OCI-LY1 (cell line): ENCODE data around the gene NEURL3.

ENCODE experiments used
- H2AFZ ChIP-seq: fragments of 200-600 bp; sonication (generic), shearing (Covaris generic); 2 replicates; pipeline ENCODE4 v1.6.0; 2014; ENCODE audit warnings: antibody characterized with exemption, mild to moderate bottlenecking, low read length
- H3F3A ChIP-seq: fragments of 200-600 bp; sonication (generic), shearing (Covaris generic); 2 replicates; pipeline ENCODE4 v1.6.0; 2014; ENCODE audit warnings: mild to moderate bottlenecking, antibody characterized with exemption, low read length, moderate library complexity; ENCODE audit not compliant: insufficient read depth
- H3K27ac ChIP-seq: fragments of 200-600 bp; sonication (generic); 2 replicates; pipeline ENCODE4 v1.5.1; 2014; ENCODE audit warnings: low read length, mixed run types, mild to moderate bottlenecking, low read depth; ENCODE audit not compliant: poor library complexity, severe bottlenecking
- H3K27me3 ChIP-seq: fragments of 200-600 bp; sonication (generic); 2 replicates; pipeline ENCODE4 v1.6.0; 2014; ENCODE audit warnings: antibody characterized with exemption, mild to moderate bottlenecking, low read length, moderate library complexity; ENCODE audit not compliant: insufficient read depth
- H3K36me3 ChIP-seq: fragments of 200-600 bp; sonication (generic); 2 replicates; pipeline ENCODE4 v1.6.1; 2014; ENCODE audit warnings: mild to moderate bottlenecking, antibody characterized with exemption, low read length, moderate library complexity, mixed read lengths; ENCODE audit not compliant: insufficient read depth
- H3K4me1 ChIP-seq: fragments of 200-600 bp; sonication (generic); 2 replicates; pipeline ENCODE4 v1.5.1; 2014; ENCODE audit warnings: mild to moderate bottlenecking, low read length, moderate library complexity; ENCODE audit not compliant: insufficient read depth, severe bottlenecking
- H3K4me2 ChIP-seq: fragments of 200-600 bp; sonication (generic), shearing (Covaris generic); 2 replicates; pipeline ENCODE4 v1.6.1; 2014; ENCODE audit warnings: low read length
- H3K4me3 ChIP-seq: fragments of 200-600 bp; sonication (generic); 2 replicates; pipeline ENCODE4 v1.5.1; 2014; ENCODE audit warnings: low read length, low read depth, mild to moderate bottlenecking, mixed read lengths; ENCODE audit not compliant: poor library complexity, severe bottlenecking
- H3K79me2 ChIP-seq: fragments of 200-600 bp; shearing (Covaris generic); 2 replicates; pipeline ENCODE4 v1.6.1; 2016; ENCODE audit warnings: mixed run types, low read length, mixed read lengths; ENCODE audit not compliant: insufficient read depth
- H3K9ac ChIP-seq: fragments of 200-600 bp; sonication (generic), shearing (Covaris generic); 2 replicates; pipeline ENCODE4 v1.6.1; 2014; ENCODE audit warnings: mild to moderate bottlenecking, low read length, mixed read lengths
- H3K9me2 ChIP-seq: fragments of 200-600 bp; sonication (generic), shearing (Covaris generic); 2 replicates; pipeline ENCODE4 v1.6.1; 2014; ENCODE audit warnings: low read depth, mild to moderate bottlenecking, low read length, mixed read lengths
- H3K9me3 ChIP-seq: fragments of 200-600 bp; shearing (Covaris generic); 2 replicates; pipeline ENCODE4 v1.6.1; 2014; ENCODE audit warnings: low read length, mixed read lengths
- H4K20me1 ChIP-seq: fragments of 200-600 bp; sonication (generic), shearing (Covaris generic); 2 replicates; pipeline ENCODE4 v1.6.0; 2016; ENCODE audit warnings: mild to moderate bottlenecking, low read length; ENCODE audit not compliant: insufficient read depth
- CTCF ChIP-seq: fragments of 200-600 bp; sonication (generic), shearing (Covaris generic); IDR thresholded peaks from 2 replicates; pipeline ENCODE4 v1.5.1; 2017; ENCODE audit warnings: mild to moderate bottlenecking, antibody characterized with exemption, low read length, moderate library complexity, mixed read lengths
- EZH2 ChIP-seq: fragments of 200-600 bp; sonication (generic), shearing (Covaris generic); IDR thresholded peaks from 2 replicates; pipeline ENCODE4 v1.8.0; 2017; ENCODE audit warnings: borderline replicate concordance, mixed run types, mild to moderate bottlenecking, antibody characterized with exemption, low read length, moderate library complexity, mixed read lengths

The NEURL3 gene

GRCh38 chr2:96530144-96530430, 24.9 kb upstream of the NEURL3 start:
- H3K79me2 ChIP-seq = no peaks in the 10 kb centered on the region
- peaks cover 24% of the 10 kb centered on the region for H3K27me3 ChIP-seq
- no peaks in the 10 kb centered on the region for H3K9me3 ChIP-seq
- H3F3A ChIP-seq = no peaks in the 10 kb centered on the region
- H3K9ac ChIP-seq = no peak overlapping the region
- H3K4me1 ChIP-seq = peaks cover 4% of the 10 kb centered on the region
- no peak for TF ChIP-seq CTCF
- TF ChIP-seq EZH2 = no peak
- H4K20me1 ChIP-seq = no peaks in the 10 kb centered on the region
- no peaks in the 10 kb centered on the region for H3K9me2 ChIP-seq
- no peak overlapping the region for H3K27ac ChIP-seq
- no peak overlapping the region for H2AFZ ChIP-seq
- H3K4me3 ChIP-seq = no peak overlapping the region
- no peaks in the 10 kb centered on the region; the same call in 1 of the 2 replicates for H3K36me3 ChIP-seq
- H3K4me2 ChIP-seq = no peak overlapping the region

- H3K36me3 ChIP-seq = no peaks in the 10 kb centered on the region; the same call in 1 of the 2 replicates
- H3K9me2 ChIP-seq = no peaks in the 10 kb centered on the region
- no peaks in the 10 kb centered on the region for H3K79me2 ChIP-seq
- H3K27ac ChIP-seq = no peak overlapping the region
- H3K9me3 ChIP-seq = no peaks in the 10 kb centered on the region
- no peak overlapping the region for H2AFZ ChIP-seq
- no peaks in the 10 kb centered on the region for H4K20me1 ChIP-seq
- H3F3A ChIP-seq = no peaks in the 10 kb centered on the region
- H3K4me2 ChIP-seq = no peak overlapping the region
- no peak overlapping the region for H3K4me3 ChIP-seq
- H3K4me1 ChIP-seq = peaks cover 4% of the 10 kb centered on the region
- no peak overlapping the region for H3K9ac ChIP-seq
- peaks cover 29% of the 10 kb centered on the region for H3K27me3 ChIP-seq
- no peak for TF ChIP-seq EZH2
- TF ChIP-seq CTCF = no peak
These were observed 24.4 kb upstream of the NEURL3 start for GRCh38 chr2:96529376-96530143.

- no peak overlapping the region for H3K27ac ChIP-seq
- no peaks in the 10 kb centered on the region for H3K79me2 ChIP-seq
- no peak for TF ChIP-seq EZH2
- no peak for TF ChIP-seq CTCF
- H3F3A ChIP-seq = no peaks in the 10 kb centered on the region
- peaks cover 4% of the 10 kb centered on the region for H3K4me1 ChIP-seq
- H3K36me3 ChIP-seq = no peaks in the 10 kb centered on the region; the same call in 1 of the 2 replicates
- H3K9me3 ChIP-seq = no peaks in the 10 kb centered on the region
- no peaks in the 10 kb centered on the region for H3K9me2 ChIP-seq
- H2AFZ ChIP-seq = no peak overlapping the region
- H3K4me2 ChIP-seq = no peak overlapping the region
- no peak overlapping the region for H3K9ac ChIP-seq
- H3K4me3 ChIP-seq = no peak overlapping the region
- H4K20me1 ChIP-seq = no peaks in the 10 kb centered on the region
- peaks cover 33% of the 10 kb centered on the region for H3K27me3 ChIP-seq
These were observed 23.7 kb upstream of the NEURL3 start for GRCh38 chr2:96528700-96529375.
